ENCODE measurements around the gene ZNF330. TPM values are rescaled to one million over a fixed set of nuclear protein-coding genes. Genes with fewer than 3 reads are reported as not detected.

ZNF330 gene
- total RNA-seq, 4 donors from 2014 or later = 20.5 to 42.6 (median 28.5) TPM

DNA sequence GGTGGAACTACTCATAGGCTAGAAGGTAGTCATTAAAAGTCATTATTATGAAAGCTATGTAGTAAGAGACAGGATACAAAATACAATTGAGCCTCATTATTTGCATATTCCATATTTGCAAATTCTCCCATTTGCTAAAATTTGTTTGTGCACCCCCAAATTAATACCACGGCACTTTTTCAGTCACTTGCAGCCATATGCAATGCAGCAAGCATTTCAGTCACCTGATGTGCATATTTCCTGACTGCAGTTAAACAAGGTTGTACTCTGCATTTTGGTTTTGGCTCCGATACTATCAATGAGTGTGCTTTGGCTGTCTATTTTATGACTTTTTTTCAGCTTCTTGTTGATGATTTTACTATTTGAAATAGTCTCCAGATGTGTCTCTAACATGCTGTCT is 62.9 kb downstream of the ZNF330 start:
- no peak for DNase-seq (ENCODE audit: low spot score in 2 of 2)
- Histone ChIP-seq H3K27ac (no peak overlapping the region), H3K4me3 (no peak overlapping the region), H3K27me3 (no peaks in the 10 kb centered on the region), H3K4me1 (no peaks in the 10 kb centered on the region), H3K36me3 (no peaks in the 10 kb centered on the region), H3K9me3 (no peaks in the 10 kb centered on the region)
- TF ChIP-seq, protein P1, sequence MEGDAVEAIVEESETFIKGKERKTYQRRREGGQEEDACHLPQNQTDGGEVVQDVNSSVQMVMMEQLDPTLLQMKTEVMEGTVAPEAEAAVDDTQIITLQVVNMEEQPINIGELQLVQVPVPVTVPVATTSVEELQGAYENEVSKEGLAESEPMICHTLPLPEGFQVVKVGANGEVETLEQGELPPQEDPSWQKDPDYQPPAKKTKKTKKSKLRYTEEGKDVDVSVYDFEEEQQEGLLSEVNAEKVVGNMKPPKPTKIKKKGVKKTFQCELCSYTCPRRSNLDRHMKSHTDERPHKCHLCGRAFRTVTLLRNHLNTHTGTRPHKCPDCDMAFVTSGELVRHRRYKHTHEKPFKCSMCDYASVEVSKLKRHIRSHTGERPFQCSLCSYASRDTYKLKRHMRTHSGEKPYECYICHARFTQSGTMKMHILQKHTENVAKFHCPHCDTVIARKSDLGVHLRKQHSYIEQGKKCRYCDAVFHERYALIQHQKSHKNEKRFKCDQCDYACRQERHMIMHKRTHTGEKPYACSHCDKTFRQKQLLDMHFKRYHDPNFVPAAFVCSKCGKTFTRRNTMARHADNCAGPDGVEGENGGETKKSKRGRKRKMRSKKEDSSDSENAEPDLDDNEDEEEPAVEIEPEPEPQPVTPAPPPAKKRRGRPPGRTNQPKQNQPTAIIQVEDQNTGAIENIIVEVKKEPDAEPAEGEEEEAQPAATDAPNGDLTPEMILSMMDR (IDR thresholded peaks at IDR 0.05) = no peak
- TF ChIP-seq POLR2A (IDR thresholded peaks at IDR 0.05) = no peak
- TF ChIP-seq EP300 (IDR thresholded peaks at IDR 0.05) = no peak
- 73 to 74% methylated on average over 2 of the region's 2 CpGs for WGBS, 2 donors

Other genes starting within 250 kb of the ZNF330 start
- gene RNF150, start 87.4 kb upstream of the ZNF330 start, total RNA-seq = 10 to 100 TPM; 13.1 to 24.3 (median 15.7) TPM